HEK293 (cell line): Measurements from ENCODE around the gene FDX1.

ENCODE experiments used
- GLIS1 ChIP-seq: fragments of 450-650 bp; formaldehyde crosslinking; IDR thresholded peaks from 2 replicates; pipeline ENCODE4 v1.5.1; 2016; ENCODE audit warnings: missing biosample characterization, missing genetic modification characterization
- HOXC10 ChIP-seq: sonication (generic); formaldehyde crosslinking; IDR thresholded peaks from 2 replicates; pipeline ENCODE4 v1.8.1; 2023; ENCODE audit warnings: mild to moderate bottlenecking, missing genetic modification reagents
- KLF10 ChIP-seq: fragments of 450-650 bp; IDR thresholded peaks from 2 replicates; pipeline ENCODE4 v1.5.1; 2018; ENCODE audit warnings: missing biosample characterization, mild to moderate bottlenecking, missing genetic modification characterization
- MZF1 ChIP-seq: fragments of 450-650 bp; formaldehyde crosslinking; IDR thresholded peaks from 2 replicates; pipeline ENCODE4 v1.5.1; 2017; ENCODE audit warnings: missing biosample characterization, missing genetic modification characterization, borderline replicate concordance
- SCRT1 ChIP-seq: fragments of 450-650 bp; formaldehyde crosslinking; IDR thresholded peaks from 2 replicates; pipeline ENCODE4 v1.5.1; 2016; ENCODE audit warnings: missing biosample characterization, missing genetic modification characterization, borderline replicate concordance
- SCRT2 ChIP-seq: fragments of 450-650 bp; formaldehyde crosslinking; IDR thresholded peaks from 2 replicates; pipeline ENCODE4 v1.5.1; 2016; ENCODE audit warnings: missing biosample characterization, missing genetic modification characterization
- ZBTB8A ChIP-seq: fragments of 450-650 bp; formaldehyde crosslinking; IDR thresholded peaks from 2 replicates; pipeline ENCODE4 v1.5.1; 2016; ENCODE audit warnings: missing biosample characterization, missing genetic modification characterization
- ZNF112 ChIP-seq: fragments of 450-650 bp; formaldehyde crosslinking; IDR thresholded peaks from 2 replicates; pipeline ENCODE4 v1.5.0; 2017; ENCODE audit warnings: missing biosample characterization, missing genetic modification characterization
- ZNF132 ChIP-seq: fragments of 450-650 bp; formaldehyde crosslinking; IDR thresholded peaks from 2 replicates; pipeline ENCODE4 v1.5.1; 2017; ENCODE audit warnings: missing biosample characterization, missing genetic modification characterization, borderline replicate concordance
- ZNF138 ChIP-seq: fragments of 450-650 bp; formaldehyde crosslinking; IDR thresholded peaks from 2 replicates; pipeline ENCODE4 v1.5.1; 2016; ENCODE audit warnings: missing biosample characterization, missing genetic modification characterization, borderline replicate concordance
- ZNF174 ChIP-seq: fragments of 450-650 bp; formaldehyde crosslinking; IDR thresholded peaks from 2 replicates; pipeline ENCODE4 v1.5.0; 2017; ENCODE audit warnings: missing biosample characterization, mild to moderate bottlenecking, missing genetic modification characterization
- ZNF184 ChIP-seq: fragments of 450-650 bp; IDR thresholded peaks from 2 replicates; pipeline ENCODE4 v1.5.1; 2018; ENCODE audit warnings: missing biosample characterization, mild to moderate bottlenecking, missing genetic modification characterization
- ZNF214 ChIP-seq: fragments of 450-650 bp; formaldehyde crosslinking; IDR thresholded peaks from 2 replicates; pipeline ENCODE4 v1.5.1; 2017; ENCODE audit warnings: missing biosample characterization, mild to moderate bottlenecking, missing genetic modification characterization, borderline replicate concordance
- ZNF341 ChIP-seq: fragments of 450-650 bp; formaldehyde crosslinking; IDR thresholded peaks from 2 replicates; pipeline ENCODE4; 2016; ENCODE audit warnings: low read depth, missing biosample characterization, missing genetic modification characterization
- ZNF350 ChIP-seq: fragments of 450-650 bp; formaldehyde crosslinking; IDR thresholded peaks from 2 replicates; pipeline ENCODE4 v1.5.0; 2017; ENCODE audit warnings: missing biosample characterization, mild to moderate bottlenecking, missing genetic modification characterization
- ZNF366 ChIP-seq: fragments of 450-650 bp; formaldehyde crosslinking; conservative IDR thresholded peaks from 2 replicates; pipeline ENCODE4 v1.5.1; 2016; ENCODE audit warnings: missing biosample characterization, missing genetic modification characterization
- ZNF37A ChIP-seq: fragments of 450-650 bp; IDR thresholded peaks from 2 replicates; pipeline ENCODE4 v1.5.1; 2018; ENCODE audit warnings: missing biosample characterization, missing genetic modification characterization
- ZNF544 ChIP-seq: fragments of 450-650 bp; formaldehyde crosslinking; IDR thresholded peaks from 2 replicates; pipeline ENCODE4 v1.5.0; 2017; ENCODE audit warnings: missing biosample characterization, missing genetic modification characterization
- ZNF549 ChIP-seq: fragments of 450-650 bp; IDR thresholded peaks from 2 replicates; pipeline ENCODE4 v1.5.1; 2018; ENCODE audit warnings: missing biosample characterization, missing genetic modification characterization, mild to moderate bottlenecking, inconsistent platforms, moderate library complexity
- ZNF561 ChIP-seq: fragments of 450-650 bp; IDR thresholded peaks from 2 replicates; pipeline ENCODE4 v1.5.1; 2018; ENCODE audit warnings: missing biosample characterization, missing genetic modification characterization, borderline replicate concordance
- ZNF571 ChIP-seq: fragments of 450-650 bp; formaldehyde crosslinking; IDR thresholded peaks from 2 replicates; pipeline ENCODE4 v1.5.0; 2017; ENCODE audit warnings: missing biosample characterization, missing genetic modification characterization
- ZNF596 ChIP-seq: fragments of 450-650 bp; IDR thresholded peaks from 2 replicates; pipeline ENCODE4 v1.5.0; 2018; ENCODE audit warnings: missing biosample characterization, mild to moderate bottlenecking, missing genetic modification characterization, moderate library complexity
- ZNF623 ChIP-seq: fragments of 450-650 bp; formaldehyde crosslinking; IDR thresholded peaks from 2 replicates; pipeline ENCODE4 v1.5.1; 2016; ENCODE audit warnings: missing biosample characterization, missing genetic modification characterization
- ZNF624 ChIP-seq: fragments of 450-650 bp; formaldehyde crosslinking; IDR thresholded peaks from 2 replicates; pipeline ENCODE4 v1.5.1; 2017; ENCODE audit warnings: missing biosample characterization, missing genetic modification characterization
- ZNF626 ChIP-seq: fragments of 450-650 bp; sonication (Bioruptor Pico); formaldehyde crosslinking; IDR thresholded peaks from 2 replicates; pipeline ENCODE4 v1.5.1; 2018; ENCODE audit warnings: missing biosample characterization, missing genetic modification characterization, inconsistent platforms
- ZNF776 ChIP-seq: fragments of 450-650 bp; formaldehyde crosslinking; IDR thresholded peaks from 2 replicates; pipeline ENCODE4 v1.5.0; 2017; ENCODE audit warnings: missing biosample characterization, missing genetic modification characterization, borderline replicate concordance
- ZNF830 ChIP-seq: fragments of 450-650 bp; IDR thresholded peaks from 2 replicates; pipeline ENCODE4 v1.5.0; 2018; ENCODE audit warnings: missing biosample characterization, missing genetic modification characterization, low read depth, mild to moderate bottlenecking, moderate library complexity
- TF ChIP-seq, protein P1 (sequence below): fragments of 450-650 bp; formaldehyde crosslinking; IDR thresholded peaks from 2 replicates; pipeline ENCODE4 v1.5.1; 2016; ENCODE audit warnings: missing biosample characterization, missing genetic modification characterization, borderline replicate concordance
- TF ChIP-seq, protein P2 (sequence below): fragments of 450-650 bp; IDR thresholded peaks from 2 replicates; pipeline ENCODE4 v1.5.1; 2018; ENCODE audit warnings: missing biosample characterization, mild to moderate bottlenecking, missing genetic modification characterization
- TF ChIP-seq, protein P3 (sequence below): fragments of 450-650 bp; formaldehyde crosslinking; IDR thresholded peaks from 2 replicates; pipeline ENCODE4 v1.5.1; 2017; ENCODE audit warnings: missing biosample characterization, missing genetic modification characterization

FDX1 gene

DNA sequence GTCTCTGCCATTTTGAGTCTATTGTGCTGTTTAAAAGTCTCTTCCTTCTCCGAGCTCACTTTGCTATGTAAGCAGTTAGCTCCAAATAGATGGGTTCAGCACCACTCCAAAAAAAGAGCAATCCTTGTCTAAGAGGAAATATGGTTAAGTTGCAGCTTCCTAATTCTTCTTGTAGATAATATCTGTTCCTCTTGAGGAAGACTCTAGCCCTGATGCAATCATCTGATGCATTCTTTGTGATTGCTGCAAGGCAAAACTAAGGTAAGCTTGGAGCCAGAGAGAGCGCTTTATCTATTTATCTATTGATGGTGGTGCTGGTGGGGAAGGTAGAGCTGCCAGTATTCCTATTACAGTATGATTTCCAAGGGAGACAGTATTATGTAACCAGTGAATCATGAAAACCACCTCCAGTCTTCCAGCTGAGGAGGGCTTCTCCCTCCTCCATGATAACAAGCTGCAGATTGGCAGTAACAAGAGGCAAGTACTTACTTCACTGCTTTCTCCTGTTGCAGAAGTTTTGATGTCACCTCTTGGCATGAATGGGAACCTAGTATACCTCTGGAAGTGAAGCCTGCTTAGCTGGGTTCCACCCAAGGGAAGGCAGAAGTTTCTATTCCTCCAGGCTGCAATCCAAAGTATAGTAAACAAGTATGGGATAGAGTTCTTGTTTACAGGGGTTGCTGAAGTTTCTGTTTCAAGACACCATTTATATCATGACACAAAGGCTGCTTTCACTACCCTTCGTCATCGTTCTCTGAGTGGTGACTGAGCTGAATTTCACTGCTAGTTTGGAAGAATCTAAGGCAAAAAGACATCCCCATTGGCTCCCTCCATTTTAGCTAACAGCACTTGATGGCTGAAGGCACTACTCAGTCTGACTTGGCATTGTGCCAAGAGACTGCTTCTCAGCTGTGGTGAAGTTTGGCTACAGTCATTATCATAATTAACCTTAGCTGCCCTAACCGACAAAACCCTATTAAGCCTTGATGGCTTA lies 49.7 kb downstream of the FDX1 start (continued):
- TF ChIP-seq, protein P1, sequence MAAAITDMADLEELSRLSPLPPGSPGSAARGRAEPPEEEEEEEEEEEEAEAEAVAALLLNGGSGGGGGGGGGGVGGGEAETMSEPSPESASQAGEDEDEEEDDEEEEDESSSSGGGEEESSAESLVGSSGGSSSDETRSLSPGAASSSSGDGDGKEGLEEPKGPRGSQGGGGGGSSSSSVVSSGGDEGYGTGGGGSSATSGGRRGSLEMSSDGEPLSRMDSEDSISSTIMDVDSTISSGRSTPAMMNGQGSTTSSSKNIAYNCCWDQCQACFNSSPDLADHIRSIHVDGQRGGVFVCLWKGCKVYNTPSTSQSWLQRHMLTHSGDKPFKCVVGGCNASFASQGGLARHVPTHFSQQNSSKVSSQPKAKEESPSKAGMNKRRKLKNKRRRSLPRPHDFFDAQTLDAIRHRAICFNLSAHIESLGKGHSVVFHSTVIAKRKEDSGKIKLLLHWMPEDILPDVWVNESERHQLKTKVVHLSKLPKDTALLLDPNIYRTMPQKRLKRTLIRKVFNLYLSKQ (tag by site-specific recombination), result no peak
- TF ChIP-seq KLF10 (tag by site-specific recombination), result peak; percentile 57; the same call in 1 of the 2 replicates
- TF ChIP-seq ZNF174 (tag by site-specific recombination), result 0 out of 2 replicates have a peak, but pooled peaks have one; percentile 87
- no peak for TF ChIP-seq ZNF623 (tag by site-specific recombination)
- no peak for TF ChIP-seq ZNF366 (tag by site-specific recombination)
- TF ChIP-seq ZNF626 (tag by site-specific recombination), result 0 out of 2 replicates have a peak, but pooled peaks have one; percentile 40
- TF ChIP-seq MZF1 (tag by site-specific recombination), result peak; percentile 20; the same call in 1 of the 2 replicates
- TF ChIP-seq ZNF350 (tag by site-specific recombination), result peak; percentile 92
- peak; percentile 66 for TF ChIP-seq ZNF549 (tag by site-specific recombination)
- peak; percentile 74; the same call in 1 of the 2 replicates for TF ChIP-seq ZNF132 (tag by site-specific recombination)
- TF ChIP-seq HOXC10, result no peak
- TF ChIP-seq ZNF138 (tag by site-specific recombination), result no peak
- TF ChIP-seq ZNF544 (tag by site-specific recombination), result peak; percentile 91
- TF ChIP-seq ZNF341, result no peak
- no peak for TF ChIP-seq GLIS1 (tag by site-specific recombination)
- peak; percentile 49; the same call in 1 of the 2 replicates for TF ChIP-seq ZNF624 (tag by site-specific recombination)
- TF ChIP-seq SCRT1, result no peak
- TF ChIP-seq, protein P2, sequence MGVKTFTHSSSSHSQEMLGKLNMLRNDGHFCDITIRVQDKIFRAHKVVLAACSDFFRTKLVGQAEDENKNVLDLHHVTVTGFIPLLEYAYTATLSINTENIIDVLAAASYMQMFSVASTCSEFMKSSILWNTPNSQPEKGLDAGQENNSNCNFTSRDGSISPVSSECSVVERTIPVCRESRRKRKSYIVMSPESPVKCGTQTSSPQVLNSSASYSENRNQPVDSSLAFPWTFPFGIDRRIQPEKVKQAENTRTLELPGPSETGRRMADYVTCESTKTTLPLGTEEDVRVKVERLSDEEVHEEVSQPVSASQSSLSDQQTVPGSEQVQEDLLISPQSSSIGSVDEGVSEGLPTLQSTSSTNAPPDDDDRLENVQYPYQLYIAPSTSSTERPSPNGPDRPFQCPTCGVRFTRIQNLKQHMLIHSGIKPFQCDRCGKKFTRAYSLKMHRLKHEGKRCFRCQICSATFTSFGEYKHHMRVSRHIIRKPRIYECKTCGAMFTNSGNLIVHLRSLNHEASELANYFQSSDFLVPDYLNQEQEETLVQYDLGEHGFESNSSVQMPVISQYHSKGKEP (tag by site-specific recombination), result peak; percentile 75; the same call in 1 of the 2 replicates
- TF ChIP-seq ZNF776 (tag by site-specific recombination), result peak; percentile 90; the same call in 1 of the 2 replicates
- TF ChIP-seq ZNF214 (tag by site-specific recombination), result peak; percentile 63; the same call in 1 of the 2 replicates
- peak; percentile 82 for TF ChIP-seq ZNF112
- TF ChIP-seq, protein P3, sequence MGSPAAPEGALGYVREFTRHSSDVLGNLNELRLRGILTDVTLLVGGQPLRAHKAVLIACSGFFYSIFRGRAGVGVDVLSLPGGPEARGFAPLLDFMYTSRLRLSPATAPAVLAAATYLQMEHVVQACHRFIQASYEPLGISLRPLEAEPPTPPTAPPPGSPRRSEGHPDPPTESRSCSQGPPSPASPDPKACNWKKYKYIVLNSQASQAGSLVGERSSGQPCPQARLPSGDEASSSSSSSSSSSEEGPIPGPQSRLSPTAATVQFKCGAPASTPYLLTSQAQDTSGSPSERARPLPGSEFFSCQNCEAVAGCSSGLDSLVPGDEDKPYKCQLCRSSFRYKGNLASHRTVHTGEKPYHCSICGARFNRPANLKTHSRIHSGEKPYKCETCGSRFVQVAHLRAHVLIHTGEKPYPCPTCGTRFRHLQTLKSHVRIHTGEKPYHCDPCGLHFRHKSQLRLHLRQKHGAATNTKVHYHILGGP (tag by site-specific recombination), result peak; percentile 65; the same call in 1 of the 2 replicates
- peak; percentile 43; the same call in 1 of the 2 replicates for TF ChIP-seq SCRT2 (tag by site-specific recombination)
- TF ChIP-seq ZNF561 (tag by site-specific recombination), result 0 out of 2 replicates have a peak, but pooled peaks have one; percentile 18
- TF ChIP-seq ZNF37A (tag by site-specific recombination), result peak; percentile 77
- TF ChIP-seq ZNF184 (tag by site-specific recombination), result peak; percentile 85
- TF ChIP-seq ZNF830 (tag by site-specific recombination), result peak; percentile 72
- 0 out of 2 replicates have a peak, but pooled peaks have one; percentile 13 for TF ChIP-seq ZNF596 (tag by site-specific recombination)
- no peak for TF ChIP-seq ZBTB8A (tag by site-specific recombination)
- peak; percentile 69; the same call in 1 of the 2 replicates for TF ChIP-seq ZNF571 (tag by site-specific recombination)
